ENCODE data around the gene COMT. TPM values are rescaled to one million over a fixed set of nuclear protein-coding genes. Genes with fewer than 3 reads are reported as not detected.
A peak's percentile ranks its signal among the peaks of the same experiment; 100 is the strongest.

The COMT gene
- total RNA-seq = 10 to 100 TPM; 58.2 to 71.3 TPM
- long read RNA-seq, transcript COMT-202 (6 exons, 2,437 nt) = minor isoform, 16 of 79 reads
- long read RNA-seq, transcript COMT-209 (4 exons, 1,035 nt) = major isoform, 48 of 79 reads
- long read RNA-seq, partial matches to known transcripts = 10 of 79 reads
- long read RNA-seq, other reads (novel, unspliced or antisense) = 5 of 79 reads

- peak; percentile 63 to 83 for DNase-seq
- intact Hi-C loops (cut with DNase I, micrococcal nuclease) = no loop called here
- ATAC-seq = peak; percentile 94
Observed at GRCh38 chr22:19941365-19942082, at the start of gene COMT, which contains the start of gene TXNRD2. Gene COMT (plus strand): TSS chr22:19941772. CDS start chr22:19962527, 20,755 bp downstream. Gene TXNRD2 (minus strand): TSS chr22:19941818. CDS start chr22:19941803, 15 bp downstream.

- DNase-seq (no peak), ATAC-seq (no peak)
- intact Hi-C loops (cut with DNase I, micrococcal nuclease) = no loop called here
Observed at GRCh38 chr22:19892257-19892879, 49.2 kb upstream of the COMT start.

- ATAC-seq (no peak), DNase-seq (no peak)
- intact Hi-C loops (cut with DNase I, micrococcal nuclease) = no loop called here
Observed at GRCh38 chr22:19892925-19893324, 48.6 kb upstream of the COMT start.

GRCh38 chr22:19893363-19893762 lies 48.2 kb upstream of the COMT start:
- no peak for ATAC-seq

GRCh38 chr22:19895160-19895849 lies 46.3 kb upstream of the COMT start:
- DNase-seq (no peak), ATAC-seq (no peak)
- intact Hi-C loops (cut with DNase I, micrococcal nuclease) = no loop called here

More at GRCh38 chr22:19893363-19893762, 48.2 kb upstream of the COMT start:
- no peak for DNase-seq
- intact Hi-C loops (cut with DNase I, micrococcal nuclease) = no loop called here

GRCh38 chr22:19896665-19897355 lies 44.8 kb upstream of the COMT start:
- intact Hi-C loops (cut with DNase I, micrococcal nuclease) = no loop called here
- DNase-seq = no peak
- no peak for ATAC-seq

GRCh38 chr22:19897726-19898125 lies 43.8 kb upstream of the COMT start:
- DNase-seq (no peak), ATAC-seq (no peak)
- intact Hi-C loops (cut with DNase I, micrococcal nuclease) = no loop called here

GRCh38 chr22:19898145-19898544 lies 43.4 kb upstream of the COMT start:
- ATAC-seq (no peak), DNase-seq (no peak)
- intact Hi-C loops (cut with DNase I, micrococcal nuclease) = no loop called here

GRCh38 chr22:19898831-19899567 lies 42.6 kb upstream of the COMT start:
- intact Hi-C loops (cut with DNase I, micrococcal nuclease) = no loop called here
- ATAC-seq = no peak

GRCh38 chr22:19900707-19901436 lies 40.7 kb upstream of the COMT start:
- ATAC-seq = peak; percentile 99
- DNase-seq = peak; percentile 65 to 71
- intact Hi-C loops (cut with DNase I, micrococcal nuclease) = no loop called here

More at GRCh38 chr22:19898831-19899567, 42.6 kb upstream of the COMT start:
- DNase-seq = no peak

GRCh38 chr22:19901577-19902244 lies 39.9 kb upstream of the COMT start:
- intact Hi-C loops (cut with DNase I, micrococcal nuclease) = no loop called here
- ATAC-seq = no peak
- DNase-seq = no peak

- ATAC-seq (no peak), DNase-seq (no peak)
- intact Hi-C loops (cut with DNase I, micrococcal nuclease) = no loop called here
Observed at GRCh38 chr22:19902245-19902715, 39.3 kb upstream of the COMT start.

GRCh38 chr22:19903031-19903430 lies 38.5 kb upstream of the COMT start:
- ATAC-seq (no peak), DNase-seq (no peak)
- intact Hi-C loops (cut with DNase I, micrococcal nuclease) = no loop called here

- intact Hi-C loops (cut with DNase I, micrococcal nuclease) = no loop called here
- ATAC-seq (no peak), DNase-seq (no peak)
Observed at GRCh38 chr22:19903513-19903912, 38.1 kb upstream of the COMT start.

- intact Hi-C loops (cut with DNase I, micrococcal nuclease) = no loop called here
- ATAC-seq = no peak
- no peak for DNase-seq
Observed at GRCh38 chr22:19904174-19904856, 37.3 kb upstream of the COMT start.

GRCh38 chr22:19904935-19905334 lies 36.6 kb upstream of the COMT start:
- intact Hi-C loops (cut with DNase I, micrococcal nuclease) = loop anchor here in 1 of 2 donors (5.0 kb wide), 1 partner anchor 173 kb away; no protein-coding TSS in a partner anchor
- DNase-seq (no peak), ATAC-seq (no peak)

All from left colon (tissue), 2 donors.